Smooth muscle cell (in vitro differentiated cells): ENCODE results near the gene CD320. TPM values are rescaled to one million over a fixed set of nuclear protein-coding genes. Genes with fewer than 3 reads are reported as not detected.
A peak's percentile ranks its signal among the peaks of the same experiment; 100 is the strongest.

Source experiments
- DNase-seq: peaks from one replicate; lab custom pipeline; 2025; ENCODE audit not compliant: unreplicated experiment; lab: John Stamatoyannopoulos, UW
- H2AFZ ChIP-seq: fragments of 200-600 bp; sonication (generic); 2 replicates; pipeline ENCODE4 v1.6.0; 2016; ENCODE audit warnings: antibody characterized with exemption, low read depth, mild to moderate bottlenecking
- H3F3A ChIP-seq: fragments of 200-600 bp; sonication (generic); 2 replicates; pipeline ENCODE4 v1.6.0; 2017; ENCODE audit warnings: antibody characterized with exemption, low read depth
- H3K27ac ChIP-seq: fragments of 200-600 bp; sonication (generic); 2 replicates; pipeline ENCODE4 v1.5.1; 2016; ENCODE audit warnings: low read depth, mild to moderate bottlenecking
- H3K27me3 ChIP-seq: fragments of 200-600 bp; sonication (generic); 2 replicates; pipeline ENCODE4 v1.6.1; 2016; ENCODE audit warnings: low read depth, mild to moderate bottlenecking
- H3K36me3 ChIP-seq: fragments of 200-600 bp; sonication (generic); 2 replicates; pipeline ENCODE4 v1.5.1; 2016; ENCODE audit warnings: low read depth
- H3K4me1 ChIP-seq: fragments of 200-600 bp; sonication (generic); 2 replicates; pipeline ENCODE4 v1.5.1; 2016; ENCODE audit warnings: low read depth
- H3K4me2 ChIP-seq: fragments of 200-600 bp; sonication (generic); 2 replicates; pipeline ENCODE4 v1.6.0; 2016; ENCODE audit warnings: mild to moderate bottlenecking
- H3K4me3 ChIP-seq: fragments of 200-600 bp; sonication (generic); 2 replicates; pipeline ENCODE4 v1.5.1; 2016; ENCODE audit warnings: mild to moderate bottlenecking
- H3K79me2 ChIP-seq: fragments of 200-600 bp; sonication (generic); 2 replicates; pipeline ENCODE4 v1.6.0; 2016; ENCODE audit warnings: low read depth, mild to moderate bottlenecking
- H3K9ac ChIP-seq: fragments of 200-600 bp; sonication (generic); 2 replicates; pipeline ENCODE4 v1.6.0; 2016; ENCODE audit warnings: low read depth
- H3K9me3 ChIP-seq: fragments of 200-600 bp; sonication (generic); replicated peaks from 2 replicates; pipeline ENCODE4 v1.5.1; 2016; ENCODE audit warnings: low read depth
- H4K20me1 ChIP-seq: fragments of 200-600 bp; sonication (generic); 2 replicates; pipeline ENCODE4 v1.6.0; 2016; ENCODE audit warnings: low read depth
- CTCF ChIP-seq: fragments of 200-600 bp; sonication (generic); IDR thresholded peaks from 2 replicates; pipeline ENCODE4 v1.5.1; 2017; ENCODE audit warnings: borderline replicate concordance, mild to moderate bottlenecking, antibody characterized with exemption; ENCODE audit not compliant: insufficient read depth, poor library complexity, severe bottlenecking
- WGBS: methylation state at CpG from one replicate; pipeline ENCODE4 v1.1.7; 2016; ENCODE audit warnings: low lambda C conversion rate; 5-methylcytosine and 5-hydroxymethylcytosine counted together
- polyA plus RNA-seq: library from polyadenylated mRNA; unstranded; fragments of >200 nt; fragmentation: Nextera tagmentation; extraction: Ambion mirVana; gene quantifications from 2 replicates; pipeline ENCODE4 v1.2.1, GENCODE V29; 2016
- total RNA-seq: library from RNA; depleted of rRNA; stranded (reverse); fragments of >200 nt; gene quantifications from 2 replicates; pipeline ENCODE4 v1.2.3, GENCODE V29; 2014

Gene CD320
- total and polyA plus RNA-seq, 2 experiments from 2014 or later: 23.8 to 42.7 TPM

DNA sequence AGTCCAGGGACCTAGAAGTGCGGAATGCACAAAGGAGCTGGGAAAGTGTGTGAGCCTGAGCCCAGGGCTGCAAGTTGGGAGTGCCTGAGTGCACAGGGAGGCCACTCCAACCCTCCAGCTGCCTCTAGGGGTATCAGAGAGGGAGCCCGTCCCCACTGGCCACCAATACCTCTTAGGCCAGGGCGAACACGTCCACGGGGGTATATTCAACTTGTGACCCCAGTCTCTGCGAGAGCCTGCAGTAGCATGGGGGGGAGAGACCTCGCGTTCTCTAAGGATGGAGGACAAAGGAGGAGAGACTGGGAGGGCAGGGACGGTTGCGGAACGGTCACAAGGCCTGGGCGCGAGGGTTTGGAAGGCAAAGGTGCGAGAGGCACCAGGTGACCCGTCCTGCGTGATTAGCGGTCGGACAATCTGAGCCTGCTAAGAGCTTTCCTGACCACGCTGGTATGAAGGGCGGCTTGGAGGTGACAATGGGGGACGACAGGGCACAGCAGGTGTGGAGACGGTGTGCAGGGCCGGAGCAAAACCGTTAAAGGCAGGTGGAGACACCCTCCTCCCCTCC, 676 bp downstream of the CD320 start:
- H3K9ac ChIP-seq: no peak overlapping the region
- H2AFZ ChIP-seq: no peak overlapping the region
- no peaks in the 10 kb centered on the region for H3K27me3 ChIP-seq
- H3K4me3 ChIP-seq: peak overlapping the region; percentile 49
- TF ChIP-seq CTCF: no peak
- WGBS: 10% methylated on average over 24 of the region's 24 CpGs
- H4K20me1 ChIP-seq: no peaks in the 10 kb centered on the region
- H3K4me2 ChIP-seq: peak overlapping the region; percentile 95
- no peak overlapping the region for H3K27ac ChIP-seq
- H3K36me3 ChIP-seq: no peaks in the 10 kb centered on the region
- H3K9me3 ChIP-seq: no peaks in the 10 kb centered on the region
- H3K4me1 ChIP-seq: peaks cover 14% of the 10 kb centered on the region
- no peaks in the 10 kb centered on the region for H3F3A ChIP-seq
- DNase-seq: no peak
- no peaks in the 10 kb centered on the region for H3K79me2 ChIP-seq

DNA sequence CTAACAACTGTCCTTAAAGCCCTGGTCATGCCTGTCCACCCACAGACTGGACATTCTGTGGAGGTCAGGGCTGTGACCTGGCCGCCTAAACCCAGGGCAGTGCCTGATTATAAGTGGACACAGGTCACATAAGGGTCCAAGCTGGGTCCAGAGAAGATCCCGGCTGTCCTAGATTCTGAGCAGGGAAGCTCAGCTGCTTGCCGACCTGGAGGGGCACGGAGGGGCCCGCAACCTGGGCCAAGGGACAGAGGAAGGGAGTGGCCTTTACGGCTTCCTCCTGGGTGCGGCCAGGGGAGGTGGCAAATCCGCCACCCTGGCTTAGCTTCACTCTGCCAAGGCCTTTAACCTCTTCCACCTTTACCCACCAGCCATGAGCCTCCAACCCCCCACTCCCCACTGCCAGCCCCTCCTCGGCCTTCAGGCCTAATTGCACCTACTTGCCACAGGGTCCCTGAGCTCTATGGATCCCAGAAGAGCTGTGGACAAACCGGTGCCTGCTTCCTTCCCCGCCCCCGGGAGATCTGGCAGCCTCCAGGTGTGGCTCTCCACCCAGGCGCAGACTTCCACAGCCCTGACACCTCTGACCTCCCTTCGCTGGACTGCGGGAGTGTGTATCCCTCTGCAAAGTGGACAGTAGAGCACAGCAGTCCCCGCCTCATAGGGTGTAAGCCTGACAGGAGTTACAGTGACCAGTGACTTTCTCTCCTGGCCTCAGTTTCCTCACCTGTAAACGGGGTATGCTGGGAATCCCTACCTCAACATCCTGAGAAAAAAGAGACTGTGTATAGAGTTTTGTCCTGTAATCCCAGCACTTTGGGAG, 1.7 kb downstream of the CD320 start:
- no peak overlapping the region for H3K4me3 ChIP-seq
- H3K79me2 ChIP-seq: no peaks in the 10 kb centered on the region
- DNase-seq: no peak
- H2AFZ ChIP-seq: no peak overlapping the region
- 94% methylated on average over 17 of the region's 17 CpGs for WGBS
- H3K4me1 ChIP-seq: peaks cover 14% of the 10 kb centered on the region
- no peak overlapping the region for H3K4me2 ChIP-seq
- H3K36me3 ChIP-seq: no peaks in the 10 kb centered on the region
- no peaks in the 10 kb centered on the region for H4K20me1 ChIP-seq
- no peaks in the 10 kb centered on the region for H3K9me3 ChIP-seq
- H3F3A ChIP-seq: no peaks in the 10 kb centered on the region
- H3K9ac ChIP-seq: no peak overlapping the region
- H3K27ac ChIP-seq: no peak overlapping the region
- no peaks in the 10 kb centered on the region for H3K27me3 ChIP-seq
- TF ChIP-seq CTCF: no peak

DNA sequence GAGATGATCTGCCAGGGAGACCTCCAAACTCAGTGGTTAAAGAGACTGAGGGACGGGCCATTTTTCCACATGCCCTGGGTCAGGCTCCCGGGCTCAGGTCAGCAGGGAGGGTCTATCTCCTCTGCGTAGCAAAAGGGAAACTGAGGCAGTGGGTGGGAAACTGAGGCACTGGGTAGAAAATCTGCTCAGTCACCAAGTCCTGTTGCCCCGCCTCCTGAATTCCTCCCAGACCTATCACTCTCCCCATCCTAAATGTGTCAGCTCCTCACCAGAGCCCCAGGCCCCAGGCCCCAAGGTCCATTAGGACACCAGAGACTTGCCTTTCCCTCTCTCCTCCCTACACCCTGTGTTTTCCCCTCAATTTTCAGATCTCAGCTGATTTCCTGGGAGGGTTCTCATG, 2.4 kb downstream of the CD320 start:
- Histone ChIP-seq H3F3A (no peaks in the 10 kb centered on the region), H3K27me3 (no peaks in the 10 kb centered on the region), H3K27ac (no peak overlapping the region), H3K4me1 (peaks cover 14% of the 10 kb centered on the region), H2AFZ (no peak overlapping the region), H3K36me3 (no peaks in the 10 kb centered on the region), H3K4me2 (no peak overlapping the region), H3K79me2 (no peaks in the 10 kb centered on the region), H3K9me3 (no peaks in the 10 kb centered on the region), H3K4me3 (no peak overlapping the region), H3K9ac (no peak overlapping the region), H4K20me1 (no peaks in the 10 kb centered on the region)
- TF ChIP-seq CTCF: no peak
- 80% methylated on average over 4 of the region's 4 CpGs for WGBS
- no peak for DNase-seq
